Measurements from ENCODE around the gene C12orf57. TPM values are rescaled to one million over a fixed set of nuclear protein-coding genes. Genes with fewer than 3 reads are reported as not detected.

C12orf57 gene
- total and polyA plus RNA-seq, 10 of the 15 experiments (the other 5 are each of a cell fraction or from before 2014, with no cell fraction given): 64.5 to 377 (median 211) TPM

DNA sequence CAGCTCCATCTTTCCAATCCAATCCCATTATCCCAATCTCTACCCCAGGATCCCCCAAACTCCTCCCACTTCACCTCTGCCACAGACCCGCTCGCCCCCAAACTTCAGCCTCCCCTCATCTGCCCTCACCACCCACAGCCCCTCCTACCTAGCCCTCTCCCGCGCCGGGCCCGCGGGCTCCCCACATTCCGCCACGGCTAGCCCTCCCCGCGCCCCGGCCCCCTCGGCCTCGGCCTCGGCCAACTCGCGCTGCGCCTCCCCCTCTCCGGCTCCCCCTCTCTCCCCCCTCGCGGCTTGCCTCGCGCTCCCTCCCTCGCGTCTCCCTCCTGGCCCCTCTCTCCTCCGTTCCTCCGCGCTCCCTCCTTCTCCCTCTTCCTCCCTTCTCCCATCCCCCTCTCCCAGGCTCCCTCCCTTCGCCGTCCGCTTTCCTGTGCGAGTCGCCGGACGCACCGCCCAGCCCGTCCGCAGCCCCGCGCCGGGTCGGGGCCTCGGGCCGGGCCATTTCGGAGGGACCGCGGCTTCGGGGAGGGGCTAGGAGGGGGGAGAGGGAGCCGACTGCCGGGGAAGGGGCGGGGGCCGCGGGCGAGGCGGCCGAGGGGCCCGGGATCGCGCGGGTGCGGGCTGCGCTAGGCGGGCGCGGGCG is 16.3 kb upstream of the C12orf57 start, which contains the start of gene ATN1 (continued):
- TF ChIP-seq ZNF207 (IDR thresholded peaks at IDR 0.05; ENCODE audit: borderline replicate concordance) (no peak), IRF5 (IDR thresholded peaks at IDR 0.05; ENCODE audit: borderline replicate concordance) (no peak), ZBED1 (IDR thresholded peaks at IDR 0.05; ENCODE audit: borderline replicate concordance) (no peak), STAT1 (conservative IDR thresholded peaks at IDR 0.05) (no peak), MEF2A (IDR thresholded peaks at IDR 0.05; ENCODE audit: insufficient read depth, low read depth, low read length) (no peak), POLR2AphosphoS2 (IDR thresholded peaks at IDR 0.05; ENCODE audit: low read depth, low read length) (no peak), RAD51 (IDR thresholded peaks at IDR 0.05) (no peak), NBN (IDR thresholded peaks at IDR 0.05) (peak; percentile 70; the same call in 1 of the 2 replicates), ZNF592 (IDR thresholded peaks at IDR 0.05) (no peak), NR2C1 (IDR thresholded peaks at IDR 0.05) (no peak), CEBPB (IDR thresholded peaks at IDR 0.05; ENCODE audit: borderline replicate concordance in 1 of 2, low read depth in 2 of 2, low read length in 2 of 2) (no peak), SP1 (IDR thresholded peaks at IDR 0.05; ENCODE audit: low read depth, low read length) (no peak), BACH1 (IDR thresholded peaks at IDR 0.05; ENCODE audit: borderline replicate concordance) (no peak), ASH2L (IDR thresholded peaks at IDR 0.05; ENCODE audit: borderline replicate concordance, low read depth) (no peak), EED (IDR thresholded peaks at IDR 0.05; ENCODE audit: low read depth) (peak; percentile 38; the same call in 1 of the 2 replicates), MXI1 (IDR thresholded peaks at IDR 0.05; ENCODE audit: low read depth, low read length) (no peak), USF1 (IDR thresholded peaks at IDR 0.05; ENCODE audit: borderline replicate concordance, extremely low read length, insufficient read depth, low read depth, low read length) (no peak), ZBTB33 (IDR thresholded peaks at IDR 0.05) (no peak), SUZ12 (IDR thresholded peaks at IDR 0.05; ENCODE audit: unreplicated experiment) (no peak)
- TF ChIP-seq, protein P1, sequence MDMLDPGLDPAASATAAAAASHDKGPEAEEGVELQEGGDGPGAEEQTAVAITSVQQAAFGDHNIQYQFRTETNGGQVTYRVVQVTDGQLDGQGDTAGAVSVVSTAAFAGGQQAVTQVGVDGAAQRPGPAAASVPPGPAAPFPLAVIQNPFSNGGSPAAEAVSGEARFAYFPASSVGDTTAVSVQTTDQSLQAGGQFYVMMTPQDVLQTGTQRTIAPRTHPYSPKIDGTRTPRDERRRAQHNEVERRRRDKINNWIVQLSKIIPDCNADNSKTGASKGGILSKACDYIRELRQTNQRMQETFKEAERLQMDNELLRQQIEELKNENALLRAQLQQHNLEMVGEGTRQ (IDR thresholded peaks at IDR 0.05; ENCODE audit: borderline replicate concordance, low read depth, low read length): no peak

Measured in GM12878 (cell line).